GM21825 (cell line): ENCODE data around the gene VKORC1.

Source experiments
- ATAC-seq: cut with Tn5 transposase; IDR thresholded peaks from one replicate; pipeline ENCODE4 v1.9.1; 2021; ENCODE audit warnings: mild to moderate bottlenecking, moderate library complexity; ENCODE audit not compliant: unreplicated experiment

The VKORC1 gene

GRCh38 chr16:31130336-31130891 lies 35.8 kb upstream of the VKORC1 start:
- ATAC-seq: no peak

GRCh38 chr16:31129568-31130335 lies 35.2 kb upstream of the VKORC1 start:
- no peak for ATAC-seq

- no peak for ATAC-seq
These were observed 34.3 kb upstream of the VKORC1 start for GRCh38 chr16:31128711-31129567.

- ATAC-seq: no peak
These were observed 32.6 kb upstream of the VKORC1 start for GRCh38 chr16:31127182-31127581.

- no peak for ATAC-seq
These were observed 31.2 kb upstream of the VKORC1 start for GRCh38 chr16:31125844-31126243.

- ATAC-seq: no peak
These were observed 25.5 kb upstream of the VKORC1 start for GRCh38 chr16:31120129-31120528.

- no peak for ATAC-seq
These were observed 23.9 kb upstream of the VKORC1 start for GRCh38 chr16:31118223-31119155.

- ATAC-seq: peak; percentile 84
These were observed 23.0 kb upstream of the VKORC1 start, which contains the start of gene KAT8 for GRCh38 chr16:31117384-31118222. TSS of gene KAT8 (plus strand) at chr16:31117664. CDS start at chr16:31117682, 18 bp downstream.

GRCh38 chr16:31114468-31114867 lies 19.9 kb upstream of the VKORC1 start:
- ATAC-seq: no peak

GRCh38 chr16:31113121-31114120 lies 18.8 kb upstream of the VKORC1 start:
- no peak for ATAC-seq

GRCh38 chr16:31112711-31113110 lies 18.1 kb upstream of the VKORC1 start:
- ATAC-seq: no peak

GRCh38 chr16:31111881-31112466 lies 17.4 kb upstream of the VKORC1 start:
- ATAC-seq: no peak

GRCh38 chr16:31110106-31111034 lies 15.8 kb upstream of the VKORC1 start:
- no peak for ATAC-seq

GRCh38 chr16:31109622-31110021 lies 15.0 kb upstream of the VKORC1 start:
- no peak for ATAC-seq

GRCh38 chr16:31108794-31109558 lies 14.4 kb upstream of the VKORC1 start:
- no peak for ATAC-seq
